A673 (cell line): ENCODE data around the gene RIN1. TPM values are rescaled to one million over a fixed set of nuclear protein-coding genes. Genes with fewer than 3 reads are reported as not detected.

Source experiments
- BruUV-seq: library from RNA; stranded (reverse); fragments of 400-500 nt; replicated peaks from 2 replicates; lab custom pipeline; 2021; lab: Mats Ljungman, UMichigan
- CTCF ChIA-PET: fragments of 300-600 bp; sonication (Branson Sonifier 250); formaldehyde crosslinking; loops from one replicate; lab custom pipeline; 2022; ENCODE audit warnings: antibody characterized with exemption; lab: Charles Lee
- POLR2A ChIA-PET: fragments of 300-600 bp; sonication (Branson Sonifier 250); formaldehyde crosslinking; loops from one replicate; lab custom pipeline; 2022; ENCODE audit warnings: antibody characterized with exemption; ENCODE audit not compliant: low non-redundant PET; lab: Charles Lee
- DNase-seq: peaks from one replicate; pipeline ENCODE4 v3.0.0-alpha.2; 2015; ENCODE audit warnings: low spot score
- H3K27ac ChIP-seq: fragments of 200-600 bp; sonication (generic); 2 replicates; pipeline ENCODE4 v1.5.1; 2016; ENCODE audit warnings: mixed run types, low read depth, mild to moderate bottlenecking, mixed read lengths, antibody characterized with exemption, low read length; ENCODE audit not compliant: poor library complexity, severe bottlenecking
- H3K27me3 ChIP-seq: fragments of 200-600 bp; sonication (generic); replicated peaks from 2 replicates; pipeline ENCODE4 v1.6.1; 2017; ENCODE audit warnings: mixed run types, low read depth, mild to moderate bottlenecking, mixed read lengths, antibody characterized with exemption, low read length; ENCODE audit not compliant: insufficient read depth, poor library complexity
- H3K36me3 ChIP-seq: fragments of 200-600 bp; sonication (generic); 2 replicates; pipeline ENCODE4 v1.6.1; 2016; ENCODE audit warnings: mixed run types, mild to moderate bottlenecking, mixed read lengths, antibody characterized with exemption, low read length; ENCODE audit not compliant: insufficient read depth, poor library complexity, severe bottlenecking
- H3K4me1 ChIP-seq: fragments of 200-600 bp; sonication (generic); 2 replicates; pipeline ENCODE4 v1.6.1; 2017; ENCODE audit warnings: mixed run types, mild to moderate bottlenecking, mixed read lengths, antibody characterized with exemption, low read length; ENCODE audit not compliant: insufficient read depth, poor library complexity, severe bottlenecking
- H3K4me3 ChIP-seq: fragments of 200-600 bp; sonication (generic); 2 replicates; pipeline ENCODE4 v1.5.1; 2016; ENCODE audit warnings: low read depth, mixed run types, mild to moderate bottlenecking, mixed read lengths, low read length; ENCODE audit not compliant: poor library complexity, severe bottlenecking
- H3K9me3 ChIP-seq: fragments of 200-600 bp; sonication (generic); 2 replicates; pipeline ENCODE4 v1.6.1; 2016; ENCODE audit warnings: mixed run types, low read depth, mild to moderate bottlenecking, mixed read lengths, antibody characterized with exemption, low read length; ENCODE audit not compliant: poor library complexity, severe bottlenecking
- CTCF ChIP-seq: fragments of 300-800, 200-600 bp; sonication (generic); conservative IDR thresholded peaks from 2 replicates; pipeline ENCODE4 v1.5.1; 2017; ENCODE audit warnings: low read depth, mild to moderate bottlenecking, antibody characterized with exemption, low read length, moderate library complexity, mixed read lengths
- EZH2 ChIP-seq: fragments of 200-600 bp; sonication (generic); IDR thresholded peaks from 2 replicates; pipeline ENCODE4 v1.6.1; 2017; ENCODE audit warnings: borderline replicate concordance, low read depth, mild to moderate bottlenecking, mixed read lengths, antibody characterized with exemption, low read length; ENCODE audit not compliant: poor library complexity, severe bottlenecking
- intact Hi-C: fragments of 100-400 bp; cut with micrococcal nuclease; formaldehyde crosslinking; loops from one replicate; pipeline ENCODE4 v1.10.0; 2022; ENCODE audit not compliant: unreplicated experiment
- total RNA-seq: library from RNA; stranded (reverse); gene quantifications from 2 replicates; pipeline ENCODE4 v1.2.3, GENCODE V29; 2021

Gene RIN1
- total RNA-seq, 1 experiment from 2014 or later = 4.9 TPM

- Histone ChIP-seq H3K36me3 (no peaks in the 10 kb centered on the region), H3K4me3 (no peak overlapping the region), H3K9me3 (no peaks in the 10 kb centered on the region), H3K4me1 (peaks cover 24% of the 10 kb centered on the region), H3K27ac (peak overlapping the region; percentile 59), H3K27me3 (no peaks in the 10 kb centered on the region)
- DNase-seq = no peak
- intact Hi-C loops = loop anchor here (1.0 to 5.0 kb wide), 2 partner anchors 16 to 106 kb away; no protein-coding TSS in a partner anchor
- BruUV-seq = no TSS peak
- TF ChIP-seq EZH2 (no peak), CTCF (no peak)
- POLR2A ChIA-PET = no interaction called here
- CTCF ChIA-PET = no interaction called here
These were observed 8.3 kb downstream of the RIN1 start for GRCh38 chr11:66328031-66328301.

- Histone ChIP-seq H3K27me3 (no peaks in the 10 kb centered on the region), H3K4me1 (peaks cover 24% of the 10 kb centered on the region), H3K36me3 (no peaks in the 10 kb centered on the region), H3K9me3 (no peaks in the 10 kb centered on the region), H3K4me3 (no peak overlapping the region), H3K27ac (peak overlapping the region; percentile 59)
- ChIA-PET CTCF (interaction anchor here (0.5 to 1.6 kb wide), 3 partner anchors 15 to 55 kb away, joined by 3 to 12 read pairs (median 5); no protein-coding TSS in a partner anchor), POLR2A (interaction anchor here (1.0 kb wide), 1 partner anchor 15 kb away, joined by 3 read pairs; no protein-coding TSS in a partner anchor)
- DNase-seq = no peak
- intact Hi-C loops = loop anchor here (1.0 to 5.0 kb wide), 2 partner anchors 15 to 105 kb away; no protein-coding TSS in a partner anchor
- TF ChIP-seq EZH2 (no peak), CTCF (no peak)
- BruUV-seq = no TSS peak
These were observed 8.8 kb downstream of the RIN1 start for GRCh38 chr11:66327171-66328030.

- no peak for DNase-seq
- intact Hi-C loops = loop anchor here (5.0 kb wide), 1 partner anchor 104 kb away; no protein-coding TSS in a partner anchor
- CTCF ChIA-PET = interaction anchor here (0.5 to 1.6 kb wide), 3 partner anchors 14 to 56 kb away, joined by 3 to 12 read pairs (median 5); no protein-coding TSS in a partner anchor
- no TSS peak for BruUV-seq
- Histone ChIP-seq H3K4me3 (no peak overlapping the region), H3K27me3 (no peaks in the 10 kb centered on the region), H3K27ac (peak overlapping the region; percentile 59), H3K9me3 (no peaks in the 10 kb centered on the region), H3K4me1 (peaks cover 24% of the 10 kb centered on the region), H3K36me3 (no peaks in the 10 kb centered on the region)
- POLR2A ChIA-PET = interaction anchor here (1.0 kb wide), 1 partner anchor 14 kb away, joined by 3 read pairs; no protein-coding TSS in a partner anchor
- no peak for TF ChIP-seq CTCF
- TF ChIP-seq EZH2 = no peak
These were observed 9.7 kb downstream of the RIN1 start for GRCh38 chr11:66326261-66327111.
